ENCODE results near the gene IRF2BP2.

IRF2BP2 gene

GRCh38 chr1:234578735-234579134 is 31.2 kb downstream of the IRF2BP2 start:
- no peak for TF ChIP-seq CTCF (IDR thresholded peaks at IDR 0.05; ENCODE audit: low read depth, low read length)
- Histone ChIP-seq H3K27me3 (ENCODE audit: insufficient read depth, low read depth, severe bottlenecking) (no peaks in the 10 kb centered on the region), H3K36me3 (no peaks in the 10 kb centered on the region), H3K9me3 (ENCODE audit: severe bottlenecking) (peaks cover 2% of the 10 kb centered on the region), H3K27ac (no peak overlapping the region), H3K4me3 (ENCODE audit: low read depth, low read length) (no peak overlapping the region)
- DNase-seq, result peak; percentile 9

GRCh38 chr1:234578087-234578486 is 31.9 kb downstream of the IRF2BP2 start:
- no peak for TF ChIP-seq CTCF (IDR thresholded peaks at IDR 0.05; ENCODE audit: low read depth, low read length)
- no peak for DNase-seq
- H3K9me3 ChIP-seq (ENCODE audit: severe bottlenecking), result peaks cover 2% of the 10 kb centered on the region
- H3K4me3 ChIP-seq (ENCODE audit: low read depth, low read length), result no peak overlapping the region
- H3K27ac ChIP-seq, result no peak overlapping the region
- H3K27me3 ChIP-seq (ENCODE audit: insufficient read depth, low read depth, severe bottlenecking), result no peaks in the 10 kb centered on the region
- no peaks in the 10 kb centered on the region for H3K36me3 ChIP-seq

GRCh38 chr1:234573711-234574299 is 36.2 kb downstream of the IRF2BP2 start:
- no peaks in the 10 kb centered on the region for H3K36me3 ChIP-seq
- no peak for DNase-seq
- H3K27me3 ChIP-seq (ENCODE audit: insufficient read depth, low read depth, severe bottlenecking), result no peaks in the 10 kb centered on the region
- H3K9me3 ChIP-seq (ENCODE audit: severe bottlenecking), result no peaks in the 10 kb centered on the region
- H3K27ac ChIP-seq, result no peak overlapping the region
- TF ChIP-seq CTCF (IDR thresholded peaks at IDR 0.05; ENCODE audit: low read depth, low read length), result no peak
- no peak overlapping the region for H3K4me3 ChIP-seq (ENCODE audit: low read depth, low read length)

- no peak overlapping the region for H3K4me3 ChIP-seq (ENCODE audit: low read depth, low read length)
- H3K36me3 ChIP-seq, result no peaks in the 10 kb centered on the region
- H3K27me3 ChIP-seq (ENCODE audit: insufficient read depth, low read depth, severe bottlenecking), result no peaks in the 10 kb centered on the region
- H3K27ac ChIP-seq, result no peak overlapping the region
- DNase-seq, result no peak
- no peaks in the 10 kb centered on the region for H3K9me3 ChIP-seq (ENCODE audit: severe bottlenecking)
- TF ChIP-seq CTCF (IDR thresholded peaks at IDR 0.05; ENCODE audit: low read depth, low read length), result no peak
These were observed 37.0 kb downstream of the IRF2BP2 start for GRCh38 chr1:234572966-234573365.

GRCh38 chr1:234571702-234572101 is 38.3 kb downstream of the IRF2BP2 start:
- no peak overlapping the region for H3K27ac ChIP-seq
- DNase-seq, result peak; percentile 5

More at GRCh38 chr1:234571702-234572101, 38.3 kb downstream of the IRF2BP2 start:
- H3K27me3 ChIP-seq (ENCODE audit: insufficient read depth, low read depth, severe bottlenecking), result no peaks in the 10 kb centered on the region
- H3K4me3 ChIP-seq (ENCODE audit: low read depth, low read length), result no peak overlapping the region
- TF ChIP-seq CTCF (IDR thresholded peaks at IDR 0.05; ENCODE audit: low read depth, low read length), result no peak
- no peaks in the 10 kb centered on the region for H3K36me3 ChIP-seq
- H3K9me3 ChIP-seq (ENCODE audit: severe bottlenecking), result peaks cover 5% of the 10 kb centered on the region

Data from WERI-Rb-1 (cell line).